A673 (cell line): ENCODE measurements around the gene PBRM1.

Source experiments
- EZH2 ChIP-seq: fragments of 200-600 bp; sonication (generic); IDR thresholded peaks from 2 replicates; pipeline ENCODE4 v1.6.1; 2017; ENCODE audit warnings: borderline replicate concordance, low read depth, mild to moderate bottlenecking, mixed read lengths, antibody characterized with exemption, low read length; ENCODE audit not compliant: poor library complexity, severe bottlenecking
- TF ChIP-seq, protein P1 (sequence below): fragments of 300-800, 200-600 bp; sonication (generic); conservative IDR thresholded peaks from 2 replicates; pipeline ENCODE4 v1.5.1; 2017; ENCODE audit warnings: low read depth, mild to moderate bottlenecking, antibody characterized with exemption, low read length, moderate library complexity, mixed read lengths

DNA sequence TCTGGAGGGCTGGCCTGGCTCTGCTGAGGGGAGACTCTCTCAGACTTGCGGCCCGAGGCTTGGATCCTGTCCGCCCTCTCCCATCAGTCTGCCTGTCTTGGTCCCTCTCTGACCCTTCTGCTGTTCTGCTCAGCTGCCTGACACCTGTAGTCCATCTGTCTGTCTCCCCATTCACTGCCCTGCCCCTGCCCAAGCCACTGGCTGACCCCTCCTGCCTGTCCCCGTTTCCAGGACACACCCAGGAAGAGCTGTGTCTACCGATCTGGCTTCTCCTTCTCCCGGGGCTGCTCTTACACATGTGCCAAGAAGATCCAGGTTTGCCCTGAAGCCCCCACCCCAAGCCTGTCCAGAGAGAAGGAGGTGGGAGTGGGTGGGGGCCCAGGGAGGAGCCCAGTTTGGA, 170.5 kb downstream of the PBRM1 start:
- TF ChIP-seq, protein P1, sequence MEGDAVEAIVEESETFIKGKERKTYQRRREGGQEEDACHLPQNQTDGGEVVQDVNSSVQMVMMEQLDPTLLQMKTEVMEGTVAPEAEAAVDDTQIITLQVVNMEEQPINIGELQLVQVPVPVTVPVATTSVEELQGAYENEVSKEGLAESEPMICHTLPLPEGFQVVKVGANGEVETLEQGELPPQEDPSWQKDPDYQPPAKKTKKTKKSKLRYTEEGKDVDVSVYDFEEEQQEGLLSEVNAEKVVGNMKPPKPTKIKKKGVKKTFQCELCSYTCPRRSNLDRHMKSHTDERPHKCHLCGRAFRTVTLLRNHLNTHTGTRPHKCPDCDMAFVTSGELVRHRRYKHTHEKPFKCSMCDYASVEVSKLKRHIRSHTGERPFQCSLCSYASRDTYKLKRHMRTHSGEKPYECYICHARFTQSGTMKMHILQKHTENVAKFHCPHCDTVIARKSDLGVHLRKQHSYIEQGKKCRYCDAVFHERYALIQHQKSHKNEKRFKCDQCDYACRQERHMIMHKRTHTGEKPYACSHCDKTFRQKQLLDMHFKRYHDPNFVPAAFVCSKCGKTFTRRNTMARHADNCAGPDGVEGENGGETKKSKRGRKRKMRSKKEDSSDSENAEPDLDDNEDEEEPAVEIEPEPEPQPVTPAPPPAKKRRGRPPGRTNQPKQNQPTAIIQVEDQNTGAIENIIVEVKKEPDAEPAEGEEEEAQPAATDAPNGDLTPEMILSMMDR: no peak
- TF ChIP-seq EZH2: no peak
